ENCODE results near the gene ZNF786.

The ZNF786 gene

GRCh38 chr7:149063476-149063875, 27.0 kb downstream of the ZNF786 start:
- TF ChIP-seq EGR1 (IDR thresholded peaks at IDR 0.05) (no peak), MAX (IDR thresholded peaks at IDR 0.05) (no peak), CREB1 (IDR thresholded peaks at IDR 0.05; ENCODE audit: low read depth) (no peak), TCF12 (IDR thresholded peaks at IDR 0.05; ENCODE audit: low read depth) (no peak), ZBTB7A (IDR thresholded peaks at IDR 0.05; ENCODE audit: low read depth) (no peak), YY1 (IDR thresholded peaks at IDR 0.05; ENCODE audit: low read depth) (no peak), USF1 (IDR thresholded peaks at IDR 0.05) (no peak), FOXM1 (IDR thresholded peaks at IDR 0.05; ENCODE audit: borderline replicate concordance, low read depth) (no peak), NFIC (IDR thresholded peaks at IDR 0.05) (no peak), CEBPB (IDR thresholded peaks at IDR 0.05) (no peak), TEAD4 (IDR thresholded peaks at IDR 0.05) (no peak), REST (IDR thresholded peaks at IDR 0.05; ENCODE audit: low read depth) (no peak), EP300 (IDR thresholded peaks at IDR 0.05; ENCODE audit: borderline replicate concordance) (no peak), TAF1 (IDR thresholded peaks at IDR 0.05; ENCODE audit: low read depth) (no peak), RAD21 (IDR thresholded peaks at IDR 0.05; ENCODE audit: low read depth) (no peak)

GRCh38 chr7:149060156-149060555, 30.4 kb downstream of the ZNF786 start:
- TF ChIP-seq TEAD4 (IDR thresholded peaks at IDR 0.05) = no peak
- no peak for TF ChIP-seq RAD21 (IDR thresholded peaks at IDR 0.05; ENCODE audit: low read depth)

- no peak for TF ChIP-seq MAX (IDR thresholded peaks at IDR 0.05)
- TF ChIP-seq ZBTB7A (IDR thresholded peaks at IDR 0.05; ENCODE audit: low read depth) = no peak
- TF ChIP-seq CEBPB (IDR thresholded peaks at IDR 0.05) = no peak
- TF ChIP-seq TCF12 (IDR thresholded peaks at IDR 0.05; ENCODE audit: low read depth) = no peak
- TF ChIP-seq EP300 (IDR thresholded peaks at IDR 0.05; ENCODE audit: borderline replicate concordance) = no peak
- TF ChIP-seq NFIC (IDR thresholded peaks at IDR 0.05) = no peak
- no peak for TF ChIP-seq TEAD4 (IDR thresholded peaks at IDR 0.05)
- no peak for TF ChIP-seq EGR1 (IDR thresholded peaks at IDR 0.05)
Observed at GRCh38 chr7:149053885-149054284, 36.6 kb downstream of the ZNF786 start.

- TF ChIP-seq CEBPB (IDR thresholded peaks at IDR 0.05) (no peak), YY1 (IDR thresholded peaks at IDR 0.05; ENCODE audit: low read depth) (no peak), TEAD4 (IDR thresholded peaks at IDR 0.05) (no peak), USF1 (IDR thresholded peaks at IDR 0.05) (no peak), EP300 (IDR thresholded peaks at IDR 0.05; ENCODE audit: borderline replicate concordance) (no peak), NFIC (IDR thresholded peaks at IDR 0.05) (no peak), TAF1 (IDR thresholded peaks at IDR 0.05; ENCODE audit: low read depth) (no peak), ZBTB7A (IDR thresholded peaks at IDR 0.05; ENCODE audit: low read depth) (no peak), REST (IDR thresholded peaks at IDR 0.05; ENCODE audit: low read depth) (no peak), TCF12 (IDR thresholded peaks at IDR 0.05; ENCODE audit: low read depth) (no peak), FOXM1 (IDR thresholded peaks at IDR 0.05; ENCODE audit: borderline replicate concordance, low read depth) (no peak), CREB1 (IDR thresholded peaks at IDR 0.05; ENCODE audit: low read depth) (no peak)
Observed at GRCh38 chr7:149053384-149053783, 37.1 kb downstream of the ZNF786 start.

- TF ChIP-seq USF1 (IDR thresholded peaks at IDR 0.05) (no peak), MAX (IDR thresholded peaks at IDR 0.05) (no peak), CEBPB (IDR thresholded peaks at IDR 0.05) (no peak), ZBTB7A (IDR thresholded peaks at IDR 0.05; ENCODE audit: low read depth) (no peak), TEAD4 (IDR thresholded peaks at IDR 0.05) (no peak), RAD21 (IDR thresholded peaks at IDR 0.05; ENCODE audit: low read depth) (no peak), CREB1 (IDR thresholded peaks at IDR 0.05; ENCODE audit: low read depth) (no peak), FOXM1 (IDR thresholded peaks at IDR 0.05; ENCODE audit: borderline replicate concordance, low read depth) (no peak), YY1 (IDR thresholded peaks at IDR 0.05; ENCODE audit: low read depth) (no peak), NFIC (IDR thresholded peaks at IDR 0.05) (no peak), REST (IDR thresholded peaks at IDR 0.05; ENCODE audit: low read depth) (no peak), EGR1 (IDR thresholded peaks at IDR 0.05) (no peak), TAF1 (IDR thresholded peaks at IDR 0.05; ENCODE audit: low read depth) (no peak), TCF12 (IDR thresholded peaks at IDR 0.05; ENCODE audit: low read depth) (no peak), EP300 (IDR thresholded peaks at IDR 0.05; ENCODE audit: borderline replicate concordance) (no peak)
Observed at GRCh38 chr7:149050941-149051340, 39.6 kb downstream of the ZNF786 start.

Measured in Ishikawa (cell line).